HG02623 (cell line): ENCODE results near the gene SPOP.
"Not testable (repeated sequence)": the region's sequence is repeated elsewhere in the genome, so short reads cannot be mapped to it uniquely, and the experiment has no call there.

Source experiments
- ATAC-seq: cut with Tn5 transposase; IDR thresholded peaks from one replicate; pipeline ENCODE4 v1.9.1; 2021; ENCODE audit warnings: moderate library complexity; ENCODE audit not compliant: unreplicated experiment

Gene SPOP

GRCh38 chr17:49677933-49678847 lies at the start of gene SPOP:
Gene SPOP (minus strand): TSS chr17:49678097. CDS start chr17:49622810, 55,287 bp downstream.
- ATAC-seq, result peak; percentile 75

DNA sequence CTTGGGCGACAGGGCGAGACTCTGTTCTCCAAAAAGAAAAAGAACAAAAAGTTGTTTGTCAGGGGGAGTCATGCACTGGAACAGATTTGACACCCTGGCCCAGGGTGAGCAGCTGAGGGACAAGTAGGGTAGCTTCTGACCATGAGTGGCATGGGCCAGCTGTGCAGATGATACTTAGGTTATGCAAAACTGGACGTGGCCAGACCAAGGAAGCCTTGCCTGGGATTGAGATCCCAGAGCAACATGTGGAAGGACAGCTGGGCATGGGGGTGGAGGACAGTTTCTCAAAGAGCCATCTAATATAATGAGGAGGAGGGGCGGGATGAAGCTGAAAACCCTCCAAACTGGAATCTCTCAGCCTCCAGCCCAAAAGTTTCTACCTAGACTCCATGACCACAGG lies 49.5 kb upstream of the SPOP start:
- ATAC-seq, result no peak

DNA sequence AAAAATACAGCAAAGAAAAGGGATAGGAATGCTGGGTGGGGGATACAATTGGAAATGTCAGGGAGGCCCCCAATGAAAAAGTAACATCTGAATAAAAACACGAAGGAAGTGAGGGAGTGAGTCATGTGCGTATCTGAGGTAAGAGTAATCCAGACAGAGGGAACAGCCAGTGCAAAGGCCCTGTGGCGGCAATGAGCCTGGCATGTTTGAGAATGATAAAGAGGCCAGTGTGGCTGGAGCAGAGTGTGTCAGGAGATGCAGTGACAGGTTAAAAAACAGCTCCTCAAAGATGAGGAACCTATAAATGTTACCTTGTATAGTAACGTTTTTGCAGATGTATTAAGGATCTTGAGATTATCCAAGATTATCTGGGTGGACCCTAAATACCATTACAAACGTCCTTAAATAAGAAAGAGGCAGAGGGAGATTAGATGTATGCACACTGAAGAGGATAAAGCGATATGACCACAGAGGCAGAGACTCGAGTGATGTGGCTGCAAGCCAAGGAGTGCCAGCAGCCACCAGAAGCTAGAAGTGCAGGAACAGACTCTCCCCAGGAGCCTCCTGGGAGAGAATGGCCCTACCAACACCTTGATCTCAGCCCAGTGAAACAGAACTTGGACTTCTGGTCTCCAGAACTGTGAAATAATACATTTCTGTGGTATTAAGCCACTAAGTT lies 47.7 kb upstream of the SPOP start:
- ATAC-seq, result no peak

DNA sequence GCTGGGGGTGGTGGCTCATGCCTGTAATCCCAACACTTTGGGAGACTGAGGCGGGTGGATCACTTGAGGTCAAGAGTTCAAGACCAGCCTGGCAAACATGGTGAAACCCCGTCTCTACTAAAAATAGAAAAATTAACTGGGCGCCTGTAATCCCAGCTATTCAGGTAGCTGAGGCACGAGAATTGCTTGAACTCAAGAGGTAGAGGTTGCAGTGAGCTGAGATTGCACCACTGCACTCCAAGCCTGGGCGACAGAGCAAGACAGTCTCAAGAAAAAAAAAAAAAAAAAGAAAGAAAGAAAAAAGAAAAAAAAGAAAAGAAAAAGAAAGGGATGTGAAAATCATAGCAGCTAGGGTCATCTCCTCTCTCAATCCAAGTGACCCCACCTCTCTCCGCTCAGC lies 46.7 kb upstream of the SPOP start:
- not testable (repeated sequence) for ATAC-seq

DNA sequence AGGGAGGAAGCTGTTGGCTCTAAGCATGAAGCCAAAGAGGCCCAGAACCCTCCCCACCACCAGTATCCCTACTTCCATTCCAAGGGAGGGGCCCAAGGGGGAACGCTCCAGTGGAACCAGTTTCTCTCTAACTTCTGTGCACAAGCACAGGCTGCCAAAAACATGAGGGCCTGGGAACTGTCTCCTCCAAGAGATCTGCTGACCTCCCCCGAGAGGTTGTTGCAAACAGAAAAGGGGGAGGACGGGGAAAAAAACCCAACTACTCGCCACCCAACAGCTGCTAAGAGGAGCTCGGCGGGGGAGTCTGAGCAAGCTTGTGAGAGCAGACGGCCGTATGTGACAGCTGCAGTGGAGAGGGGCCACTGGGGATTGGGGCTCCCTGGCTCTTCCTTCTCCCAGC lies 45.5 kb upstream of the SPOP start:
- no peak for ATAC-seq

DNA sequence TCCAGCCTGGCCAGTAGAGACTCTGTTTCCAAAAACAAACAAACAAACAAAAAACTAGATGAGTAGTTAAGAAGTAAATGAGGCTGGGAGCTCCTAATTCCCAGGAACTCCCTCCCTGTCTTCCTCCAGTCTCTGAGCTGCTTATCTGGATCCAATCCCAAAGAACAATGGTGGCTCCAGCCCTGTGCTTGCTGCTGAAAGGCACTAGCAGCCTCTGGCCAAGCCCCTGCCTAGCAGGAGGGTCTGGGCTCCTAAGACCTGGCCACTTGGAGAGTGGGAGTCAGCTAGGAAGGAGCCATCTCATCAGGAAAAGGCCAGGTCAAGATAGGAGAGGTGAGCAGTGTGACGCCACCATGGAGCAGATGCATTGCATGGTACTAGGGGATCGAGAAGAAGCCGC lies 44.2 kb upstream of the SPOP start:
- ATAC-seq, result no peak

- ATAC-seq, result no peak
Observed at GRCh38 chr17:49717371-49717861, 39.5 kb upstream of the SPOP start.

DNA sequence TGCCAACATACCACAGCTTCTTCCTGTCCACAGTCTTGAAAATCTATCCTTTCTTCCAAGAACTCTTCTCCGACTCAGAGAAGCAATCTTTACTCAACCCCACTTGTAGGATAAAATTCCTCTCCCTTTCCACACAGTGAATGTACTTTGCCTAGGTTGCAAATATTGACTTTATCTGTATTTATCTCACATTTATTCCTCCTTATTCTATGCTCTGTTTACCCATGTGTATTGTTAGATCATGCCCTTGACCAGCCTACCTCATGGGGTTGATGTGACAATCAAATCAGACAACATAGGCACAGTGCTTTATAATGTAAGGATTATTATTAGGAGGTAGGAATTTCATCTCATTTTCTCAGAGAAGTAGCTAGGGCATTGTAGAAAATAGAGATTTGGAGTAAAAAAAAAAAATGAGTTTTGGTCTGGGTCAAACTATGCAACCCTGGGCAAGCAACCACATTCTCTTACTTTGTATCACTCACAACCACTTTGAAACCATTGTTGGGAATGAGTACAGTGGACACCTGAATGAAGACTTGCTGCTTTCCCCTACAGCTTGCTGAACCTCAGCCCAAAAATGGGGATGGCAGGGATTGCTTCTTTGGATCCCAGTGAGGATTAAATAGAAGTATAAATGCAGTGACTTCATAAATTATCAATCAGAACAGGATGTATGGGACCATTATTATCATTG lies 38.9 kb upstream of the SPOP start:
- no peak for ATAC-seq

GRCh38 chr17:49715717-49716279 lies 37.9 kb upstream of the SPOP start:
- ATAC-seq, result no peak

- ATAC-seq, result no peak
Observed at GRCh38 chr17:49715216-49715615, 37.3 kb upstream of the SPOP start.

GRCh38 chr17:49708515-49709183 lies 30.8 kb upstream of the SPOP start:
- ATAC-seq, result no peak

DNA sequence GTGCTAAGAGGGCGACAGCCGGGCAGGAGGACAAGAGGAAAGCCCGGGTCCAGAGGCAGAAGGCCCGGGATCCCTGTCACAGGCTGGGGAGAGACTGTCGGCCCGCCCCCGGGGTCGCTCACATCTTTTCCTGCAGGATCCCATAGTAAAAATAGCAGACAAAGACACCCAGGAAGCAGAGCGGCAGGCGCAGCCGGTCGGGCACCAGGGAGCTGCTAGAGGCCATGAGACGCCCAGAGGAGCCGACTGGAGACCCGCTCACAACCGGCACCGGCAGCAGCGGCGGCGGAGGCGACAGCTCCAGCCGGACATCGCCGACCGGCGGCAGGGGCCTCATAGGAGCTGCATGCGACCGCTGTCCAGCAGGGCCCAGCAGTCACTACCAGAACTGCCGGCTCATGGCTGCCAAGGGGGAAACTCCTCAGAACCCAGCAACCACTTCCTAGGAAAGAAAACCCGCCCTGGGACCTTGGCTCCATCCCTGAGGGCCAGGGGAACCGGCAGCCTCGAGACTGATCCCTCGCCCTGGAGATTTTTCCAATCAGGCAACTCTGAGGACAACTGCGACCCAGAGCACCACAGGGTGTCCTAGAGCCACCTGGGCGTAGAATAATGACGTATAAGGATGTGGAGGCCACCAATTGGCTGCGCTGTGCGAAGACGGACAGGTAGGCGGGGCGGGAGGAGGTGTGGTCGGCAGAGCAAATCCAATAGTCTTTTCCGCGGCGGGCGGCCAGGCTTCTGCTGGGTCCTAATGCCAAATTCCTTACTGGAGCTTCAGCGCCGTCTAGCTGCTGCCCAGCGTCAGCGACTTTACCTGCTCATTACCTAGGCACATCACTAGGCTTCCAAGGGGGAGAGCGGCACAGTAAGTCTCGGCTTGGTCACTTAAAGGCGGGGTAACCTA lies 30.0 kb upstream of the SPOP start, which contains the start of gene SLC35B1:
Gene SLC35B1 (minus strand): TSS at position 357 of the 907 bp plus-strand sequence. CDS start 131 bp downstream, at position 226.
- peak; percentile 79 for ATAC-seq

DNA sequence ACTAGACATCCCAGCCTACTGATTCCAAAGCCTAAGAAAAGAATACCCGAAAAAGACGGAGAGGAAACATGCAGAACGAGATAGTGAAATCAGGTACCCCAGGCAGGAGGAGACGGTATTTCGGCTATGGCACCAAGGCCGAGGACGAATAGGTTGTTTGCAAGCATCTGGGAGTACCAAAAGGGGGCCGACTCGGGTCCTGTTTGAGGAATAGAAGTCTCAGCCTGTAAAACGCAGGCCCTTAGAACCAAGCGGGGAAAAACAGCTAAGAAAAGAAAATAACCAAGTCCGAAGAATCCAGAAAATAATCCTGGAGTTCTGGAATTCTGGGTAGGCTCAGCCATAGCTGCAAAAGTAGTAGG lies 29.3 kb upstream of the SPOP start:
- ATAC-seq, result no peak

GRCh38 chr17:49705254-49705653 lies 27.4 kb upstream of the SPOP start:
- ATAC-seq, result no peak

DNA sequence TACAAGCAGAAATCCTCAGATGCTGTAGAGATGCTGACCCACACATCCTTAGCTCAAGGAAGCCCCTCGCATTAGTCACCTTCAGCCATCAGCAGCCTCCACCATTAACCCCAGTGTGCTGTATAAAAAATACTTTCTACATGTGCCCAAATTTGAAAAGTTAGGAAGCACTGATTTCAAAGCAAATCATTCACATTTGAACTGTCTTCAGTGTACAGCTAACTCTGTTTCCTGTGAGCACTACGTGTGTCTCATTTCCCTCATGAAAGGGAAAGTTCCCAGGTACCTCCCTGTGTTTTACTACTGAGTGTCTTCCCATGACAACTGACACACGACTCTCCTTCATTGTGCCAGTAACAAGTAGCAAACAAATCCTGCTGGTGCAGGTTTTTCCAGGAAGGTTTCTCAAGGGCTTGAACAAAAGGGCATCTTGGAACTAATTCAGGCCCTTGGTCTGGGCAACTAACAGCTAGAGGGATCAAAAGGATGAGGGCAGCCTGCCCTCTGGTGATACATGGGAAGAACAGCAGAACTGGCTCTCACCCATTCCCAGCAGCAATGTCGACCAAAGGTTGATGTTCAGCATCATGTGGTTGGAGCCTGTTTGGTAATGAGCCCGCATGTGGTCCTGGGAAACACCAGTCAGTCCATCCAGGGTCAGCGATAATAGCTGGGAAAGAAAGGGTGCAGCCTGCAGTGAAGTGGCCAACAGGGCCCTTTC lies 25.8 kb upstream of the SPOP start:
- no peak for ATAC-seq

DNA sequence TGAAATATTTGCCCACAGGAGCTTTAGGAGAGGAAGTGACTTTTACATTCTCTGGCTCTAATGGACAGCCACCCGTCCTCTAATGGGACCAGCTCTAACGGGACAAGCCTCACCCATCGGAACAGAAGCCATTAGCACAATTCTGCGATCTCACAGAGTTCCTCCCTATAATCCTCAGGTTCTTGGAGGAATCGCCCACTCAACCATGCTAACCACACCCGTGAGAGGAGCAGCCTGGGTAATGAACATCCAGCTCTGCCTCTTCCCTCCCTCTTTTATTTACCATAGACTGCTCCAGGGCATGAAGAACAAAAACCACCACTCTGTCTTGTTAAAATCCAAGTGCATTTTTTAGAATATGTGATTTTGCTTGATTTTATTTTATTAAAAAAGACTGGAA lies 23.1 kb upstream of the SPOP start:
- ATAC-seq, result no peak

- ATAC-seq, result no peak
Observed at GRCh38 chr17:49699966-49700575, 22.2 kb upstream of the SPOP start.

GRCh38 chr17:49698005-49698404 lies 20.1 kb upstream of the SPOP start:
- no peak for ATAC-seq
